Measurements from ENCODE around the gene CNFN. TPM values are rescaled to one million over a fixed set of nuclear protein-coding genes. Genes with fewer than 3 reads are reported as not detected.

Gene CNFN
- total RNA-seq, 5 donors from 2014 or later (not counting 1 experiment from before 2014, with no cell fraction given) = 1.1 TPM; not detected in 4

GRCh38 chr19:42406111-42406510, 16.0 kb upstream of the CNFN start:
- peaks cover 8% of the 10 kb centered on the region for H3K36me3 Mint-ChIP-seq
- DNase-seq (no peak), ATAC-seq (replicated peaks in 1 of 4) (no peak)
- H3K9me3 Mint-ChIP-seq = no peaks in the 10 kb centered on the region
- Histone ChIP-seq H3K4me1 (ENCODE audit: control insufficient read depth in 1 of 2, extremely low read depth in 1 of 2, insufficient read depth in 2 of 2, low read length in 2 of 2) (peaks cover 0 to 12% of the 10 kb centered on the region in 2 experiments), H3K4me3 (ENCODE audit: control insufficient read depth in 1 of 2, extremely low read depth in 1 of 2, low read length in 1 of 2) (no peak overlapping the region), H3K36me3 (ENCODE audit: control insufficient read depth in 2 of 2, extremely low read depth in 1 of 2, insufficient read depth in 1 of 2, low read length in 1 of 2) (peaks cover 3 to 19% of the 10 kb centered on the region in 2 donors), H3K27me3 (replicated peaks in 1 of 2; ENCODE audit: control insufficient read depth in 2 of 2, extremely low read depth in 1 of 2, insufficient read depth in 2 of 2, low read length in 1 of 2) (peaks cover 0 to 3% of the 10 kb centered on the region in 2 experiments), H3K9me3 (no peaks in the 10 kb centered on the region), H3K27ac (ENCODE audit: low read length) (no peak overlapping the region)
- no peaks in the 10 kb centered on the region for H3K27me3 Mint-ChIP-seq
- CTCF ChIA-PET = interaction anchor here in 1 of 2 donors (0.5 kb wide), 1 partner anchor 29 kb away, joined by 4 read pairs; no protein-coding TSS in a partner anchor
- POLR2A ChIA-PET = no interaction called here
- WGBS (ENCODE audit: insufficient coverage) = 91% methylated on average over 11 of the region's 11 CpGs
- H3K4me3 Mint-ChIP-seq = no peak overlapping the region
- H3K27ac Mint-ChIP-seq = no peak overlapping the region
- H3K4me1 Mint-ChIP-seq = peaks cover 11 to 25% (median 13%) of the 10 kb centered on the region in 3 donors

DNA sequence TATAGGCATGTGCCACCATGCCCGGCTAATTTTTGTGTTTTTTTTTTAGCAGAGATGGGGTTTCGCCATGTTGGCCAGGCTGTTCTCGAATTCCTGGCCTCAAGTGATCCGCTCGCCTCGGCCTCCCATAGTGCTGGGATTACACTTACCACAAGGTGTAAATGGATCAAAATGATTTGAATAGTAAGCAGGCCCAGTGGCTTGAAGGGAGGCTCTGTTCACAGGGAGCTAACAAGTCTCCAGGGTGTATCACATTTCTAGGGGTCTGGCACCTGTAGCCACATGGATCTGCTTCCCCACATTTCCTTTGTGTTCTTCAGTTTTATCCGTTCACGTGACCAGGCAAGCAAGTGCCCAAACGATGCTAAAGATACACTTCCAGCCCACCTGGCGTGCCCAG, 13.5 kb upstream of the CNFN start:
- Histone ChIP-seq H3K27me3 (replicated peaks in 1 of 2; ENCODE audit: control insufficient read depth in 2 of 2, extremely low read depth in 1 of 2, insufficient read depth in 2 of 2, low read length in 1 of 2) (peaks cover 0 to 3% of the 10 kb centered on the region in 2 experiments), H3K9me3 (no peaks in the 10 kb centered on the region), H3K36me3 (ENCODE audit: control insufficient read depth in 2 of 2, extremely low read depth in 1 of 2, insufficient read depth in 1 of 2, low read length in 1 of 2) (peaks cover 3 to 15% of the 10 kb centered on the region in 2 donors), H3K4me1 (ENCODE audit: control insufficient read depth in 1 of 2, extremely low read depth in 1 of 2, insufficient read depth in 2 of 2, low read length in 2 of 2) (peaks cover 0 to 18% of the 10 kb centered on the region in 2 experiments), H3K27ac (ENCODE audit: low read length) (no peak overlapping the region), H3K4me3 (ENCODE audit: control insufficient read depth in 1 of 2, extremely low read depth in 1 of 2, low read length in 1 of 2) (no peak overlapping the region)
- CTCF ChIA-PET = interaction anchor here in 1 of 2 donors (0.6 kb wide), 2 partner anchors 14 to 32 kb away, joined by 4 to 5 read pairs; no protein-coding TSS in a partner anchor
- Mint-ChIP-seq H3K4me1 (peaks cover 24 to 34% (median 32%) of the 10 kb centered on the region in 3 donors), H3K4me3 (no peak overlapping the region), H3K9me3 (no peaks in the 10 kb centered on the region), H3K36me3 (peaks cover 8% of the 10 kb centered on the region), H3K27me3 (no peaks in the 10 kb centered on the region), H3K27ac (no peak overlapping the region)
- WGBS (ENCODE audit: insufficient coverage) = 96% methylated on average over 5 of the region's 10 CpGs
- ATAC-seq (replicated peaks in 1 of 4) (no peak), DNase-seq (no peak)
- POLR2A ChIA-PET = no interaction called here

DNA sequence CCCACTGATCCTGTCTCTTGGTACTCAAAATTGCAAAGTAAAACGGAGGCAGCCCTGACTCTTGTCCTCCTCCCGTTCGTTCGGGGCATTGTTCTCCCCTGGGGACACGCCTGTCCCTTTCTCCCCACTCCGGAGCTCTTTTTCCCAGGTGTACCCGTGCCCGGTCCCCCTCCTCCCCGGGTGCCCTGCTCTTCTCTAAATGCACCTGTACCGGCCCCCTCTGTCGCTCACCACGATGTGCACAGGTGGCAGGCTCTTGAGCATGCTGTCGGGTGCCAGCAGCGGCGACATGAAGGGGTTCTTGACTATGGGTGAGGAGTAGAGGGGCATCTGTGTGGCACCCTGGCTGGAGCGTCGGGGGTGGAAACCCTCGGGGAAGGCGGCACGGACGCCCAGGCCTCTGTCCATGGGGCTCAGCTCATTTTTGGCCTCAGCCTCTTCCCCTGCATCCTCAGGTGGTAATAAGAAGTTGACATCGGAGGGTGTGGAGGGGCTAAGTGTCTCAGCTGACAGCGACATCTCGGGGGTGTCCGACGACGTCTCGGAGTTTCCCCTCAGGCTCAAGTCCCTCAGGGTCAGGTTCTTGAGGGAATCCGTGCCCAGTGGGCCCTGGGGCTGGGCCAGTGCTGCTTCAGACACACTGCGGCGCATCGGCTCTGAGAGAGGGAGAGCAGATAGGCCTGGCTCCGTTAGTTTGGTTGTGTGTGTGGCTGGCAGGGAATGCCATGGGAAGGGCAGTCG, 12.4 kb upstream of the CNFN start:
- Histone ChIP-seq H3K4me1 (ENCODE audit: control insufficient read depth in 1 of 2, extremely low read depth in 1 of 2, insufficient read depth in 2 of 2, low read length in 2 of 2) (peaks cover 0 to 28% of the 10 kb centered on the region in 2 experiments), H3K4me3 (ENCODE audit: control insufficient read depth in 1 of 2, extremely low read depth in 1 of 2, low read length in 1 of 2) (peak overlapping the region in 1 of 2 donors; percentile 56), H3K36me3 (ENCODE audit: control insufficient read depth in 2 of 2, extremely low read depth in 1 of 2, insufficient read depth in 1 of 2, low read length in 1 of 2) (peaks cover 0 to 8% of the 10 kb centered on the region in 2 donors), H3K27me3 (replicated peaks in 1 of 2; ENCODE audit: control insufficient read depth in 2 of 2, extremely low read depth in 1 of 2, insufficient read depth in 2 of 2, low read length in 1 of 2) (peaks cover 0 to 6% of the 10 kb centered on the region in 2 experiments), H3K27ac (ENCODE audit: low read length) (peak overlapping the region; percentile 43), H3K9me3 (no peaks in the 10 kb centered on the region)
- H3K4me1 Mint-ChIP-seq = peaks cover 30 to 37% (median 35%) of the 10 kb centered on the region in 3 donors
- DNase-seq (no peak), ATAC-seq (replicated peaks in 1 of 4) (no peak)
- ChIA-PET CTCF (interaction anchor here in 1 of 2 donors (0.6 to 1.4 kb wide), 2 partner anchors 21 to 94 kb away, joined by 6 to 11 read pairs; no protein-coding TSS in a partner anchor), POLR2A (interaction anchor here in 1 of 2 donors (0.8 kb wide), 1 partner anchor 239 kb away, joined by 4 read pairs; no protein-coding TSS in a partner anchor)
- peak overlapping the region; percentile 31 to 89 for H3K27ac Mint-ChIP-seq
- H3K27me3 Mint-ChIP-seq = no peaks in the 10 kb centered on the region
- 88% methylated on average over 26 of the region's 34 CpGs for WGBS (ENCODE audit: insufficient coverage)
- no peaks in the 10 kb centered on the region for H3K9me3 Mint-ChIP-seq
- peaks cover 5% of the 10 kb centered on the region for H3K36me3 Mint-ChIP-seq
- peak overlapping the region; percentile 75 to 83 (median 81) for H3K4me3 Mint-ChIP-seq

- ATAC-seq (replicated peaks in 1 of 4) = peak; percentile 73 to 77 (median 75)
- peak; percentile 36 to 86 (median 69) for DNase-seq
- Histone ChIP-seq H3K27ac (ENCODE audit: low read length) (peak overlapping the region; percentile 47), H3K4me1 (ENCODE audit: control insufficient read depth in 1 of 2, extremely low read depth in 1 of 2, insufficient read depth in 2 of 2, low read length in 2 of 2) (peaks cover 0 to 35% of the 10 kb centered on the region in 2 experiments), H3K36me3 (ENCODE audit: control insufficient read depth in 2 of 2, extremely low read depth in 1 of 2, insufficient read depth in 1 of 2, low read length in 1 of 2) (peaks cover 0 to 6% of the 10 kb centered on the region in 2 donors), H3K4me3 (ENCODE audit: control insufficient read depth in 1 of 2, extremely low read depth in 1 of 2, low read length in 1 of 2) (peak overlapping the region; percentile 56 to 58), H3K9me3 (no peaks in the 10 kb centered on the region), H3K27me3 (replicated peaks in 1 of 2; ENCODE audit: control insufficient read depth in 2 of 2, extremely low read depth in 1 of 2, insufficient read depth in 2 of 2, low read length in 1 of 2) (peaks cover 0 to 6% of the 10 kb centered on the region in 2 experiments)
- Mint-ChIP-seq H3K4me1 (peaks cover 39 to 46% (median 44%) of the 10 kb centered on the region in 3 donors), H3K27me3 (no peaks in the 10 kb centered on the region), H3K36me3 (peaks cover 2% of the 10 kb centered on the region), H3K27ac (peak overlapping the region; percentile 49 to 89), H3K9me3 (no peaks in the 10 kb centered on the region), H3K4me3 (peak overlapping the region; percentile 75 to 83 (median 81))
- CTCF ChIA-PET = interaction anchor here in 1 of 2 donors (0.6 to 1.7 kb wide), 6 partner anchors 11 to 1299 kb away, joined by 3 to 11 read pairs (median 5); no protein-coding TSS in a partner anchor
- WGBS (ENCODE audit: insufficient coverage) = 2% methylated on average over 62 of the region's 80 CpGs
- POLR2A ChIA-PET = interaction anchor here in 1 of 2 donors (0.8 kb wide), 1 partner anchor 238 kb away, joined by 4 read pairs; no protein-coding TSS in a partner anchor
Observed at GRCh38 chr19:42401365-42402303, 11.5 kb upstream of the CNFN start.

GRCh38 chr19:42400404-42400803, 10.3 kb upstream of the CNFN start:
- peaks cover 0 to 6% of the 10 kb centered on the region in 2 experiments for H3K27me3 ChIP-seq (replicated peaks in 1 of 2; ENCODE audit: control insufficient read depth in 2 of 2, extremely low read depth in 1 of 2, insufficient read depth in 2 of 2, low read length in 1 of 2)
- POLR2A ChIA-PET = interaction anchor here in 1 of 2 donors (0.6 kb wide), 1 partner anchor 269 kb away, joined by 3 read pairs; no protein-coding TSS in a partner anchor
- Mint-ChIP-seq H3K36me3 (no peaks in the 10 kb centered on the region), H3K4me3 (peak overlapping the region; percentile 21 to 83 (median 75)), H3K9me3 (no peaks in the 10 kb centered on the region), H3K27me3 (no peaks in the 10 kb centered on the region), H3K4me1 (peaks cover 42 to 51% (median 51%) of the 10 kb centered on the region in 3 donors), H3K27ac (peak overlapping the region in 1 of 2 donors; percentile 71)
- peaks cover 0 to 6% of the 10 kb centered on the region in 2 donors for H3K36me3 ChIP-seq (ENCODE audit: control insufficient read depth in 2 of 2, extremely low read depth in 1 of 2, insufficient read depth in 1 of 2, low read length in 1 of 2)
- H3K4me3 ChIP-seq (ENCODE audit: control insufficient read depth in 1 of 2, extremely low read depth in 1 of 2, low read length in 1 of 2) = no peak overlapping the region
- 88% methylated on average over 1 of the region's 1 CpG for WGBS (ENCODE audit: insufficient coverage)
- H3K4me1 ChIP-seq (ENCODE audit: control insufficient read depth in 1 of 2, extremely low read depth in 1 of 2, insufficient read depth in 2 of 2, low read length in 2 of 2) = peaks cover 0 to 40% of the 10 kb centered on the region in 2 experiments
- DNase-seq = no peak
- no peak for ATAC-seq (replicated peaks in 1 of 4)
- CTCF ChIA-PET = interaction anchor here in 1 of 2 donors (0.5 to 1.7 kb wide), 3 partner anchors 12 to 267 kb away, joined by 3 to 4 read pairs (median 4); no protein-coding TSS in a partner anchor
- H3K27ac ChIP-seq (ENCODE audit: low read length) = no peak overlapping the region
- no peaks in the 10 kb centered on the region for H3K9me3 ChIP-seq
